ENCODE data around the gene FBLN5.

- no peak for TF ChIP-seq CTCF (IDR thresholded peaks at IDR 0.05)
- TF ChIP-seq POLR2A (IDR thresholded peaks at IDR 0.05) = no peak
- TF ChIP-seq EP300 (IDR thresholded peaks at IDR 0.05) = no peak
- no peak for TF ChIP-seq POLR2AphosphoS5 (IDR thresholded peaks at IDR 0.05)
Observed at GRCh38 chr14:91953170-91953985, 5.9 kb upstream of the FBLN5 start.
